ENCODE measurements around the gene VGLL3.

The VGLL3 gene

DNA sequence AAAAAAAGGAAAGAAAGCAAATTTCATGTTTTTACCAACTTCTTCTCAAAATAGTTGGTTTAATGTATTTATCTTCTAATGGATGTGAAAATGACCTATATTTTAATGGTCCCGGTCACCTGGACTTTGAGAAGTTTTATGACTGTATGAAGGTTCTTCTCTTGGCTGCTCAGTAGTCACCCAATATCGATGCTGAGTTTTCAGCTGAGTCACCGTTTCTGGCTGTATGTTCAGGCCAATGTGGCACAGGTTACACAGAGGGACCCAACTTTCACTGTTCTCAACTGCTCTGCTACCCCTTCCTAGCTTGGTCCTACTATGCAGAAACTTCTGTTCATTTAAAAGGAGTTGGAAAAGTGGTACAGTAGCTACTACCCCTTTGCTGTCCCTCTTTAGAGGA is 25.8 kb downstream of the VGLL3 start:
- H3K36me3 ChIP-seq (ENCODE audit: control insufficient read depth, insufficient read depth, low read length): peaks cover 3% of the 10 kb centered on the region
- no peaks in the 10 kb centered on the region for H3K4me1 ChIP-seq (ENCODE audit: control insufficient read depth, insufficient read depth, low read length)
- H3K9ac ChIP-seq (ENCODE audit: low read length): no peak overlapping the region
- H3K27ac ChIP-seq (ENCODE audit: low read depth, low read length): no peak overlapping the region
- H3K27me3 ChIP-seq (ENCODE audit: control insufficient read depth, insufficient read depth, low read length): no peaks in the 10 kb centered on the region
- H3K4me3 ChIP-seq (ENCODE audit: low read length): no peak overlapping the region

DNA sequence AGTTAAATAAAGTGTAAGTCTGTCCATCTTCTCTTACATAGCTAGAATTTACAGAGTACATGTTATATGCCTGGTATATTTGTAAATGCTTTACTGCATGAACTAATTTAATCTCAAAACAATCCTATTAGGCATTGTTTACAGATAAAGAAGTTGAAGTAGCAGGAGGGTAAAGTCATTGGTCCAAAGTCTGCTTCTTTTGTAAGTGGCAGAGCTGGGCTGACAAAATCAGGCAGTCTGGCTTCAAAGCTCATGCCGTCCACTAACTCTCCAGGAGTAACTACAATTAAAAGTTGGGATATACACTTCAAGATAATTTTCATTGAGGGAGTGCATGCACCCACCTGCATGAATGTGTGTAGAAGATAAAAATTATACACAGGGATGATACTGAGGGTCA is 27.3 kb downstream of the VGLL3 start:
- peaks cover 2% of the 10 kb centered on the region for H3K36me3 ChIP-seq (ENCODE audit: control insufficient read depth, insufficient read depth, low read length)
- H3K4me1 ChIP-seq (ENCODE audit: control insufficient read depth, insufficient read depth, low read length): peaks cover under 1% of the 10 kb centered on the region
- H3K9ac ChIP-seq (ENCODE audit: low read length): no peak overlapping the region
- no peaks in the 10 kb centered on the region for H3K27me3 ChIP-seq (ENCODE audit: control insufficient read depth, insufficient read depth, low read length)
- H3K4me3 ChIP-seq (ENCODE audit: low read length): no peak overlapping the region
- H3K27ac ChIP-seq (ENCODE audit: low read depth, low read length): no peak overlapping the region

DNA sequence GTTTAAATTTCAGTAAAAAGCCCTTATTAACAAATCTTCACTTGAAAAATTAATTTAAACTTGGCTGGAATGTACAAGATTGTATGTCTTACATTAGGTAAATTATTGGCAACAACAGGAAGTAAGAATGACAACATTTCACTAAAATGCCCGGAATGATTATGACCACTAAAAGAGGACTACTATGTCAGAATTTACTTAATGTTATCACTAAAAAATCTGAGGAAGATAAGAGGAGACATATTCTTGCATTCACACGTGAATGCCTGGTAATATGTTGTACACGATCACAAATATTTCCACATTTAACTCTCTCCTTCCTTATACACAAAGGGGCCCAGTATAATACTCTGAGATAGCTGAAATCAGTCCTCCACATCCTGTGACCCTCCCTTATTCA is 29.7 kb downstream of the VGLL3 start:
- Histone ChIP-seq H3K4me3 (ENCODE audit: low read length) (no peak overlapping the region), H3K27ac (ENCODE audit: low read depth, low read length) (no peak overlapping the region), H3K4me1 (ENCODE audit: control insufficient read depth, insufficient read depth, low read length) (peaks cover 3% of the 10 kb centered on the region), H3K9ac (ENCODE audit: low read length) (no peak overlapping the region), H3K27me3 (ENCODE audit: control insufficient read depth, insufficient read depth, low read length) (no peaks in the 10 kb centered on the region), H3K36me3 (ENCODE audit: control insufficient read depth, insufficient read depth, low read length) (no peaks in the 10 kb centered on the region)

DNA sequence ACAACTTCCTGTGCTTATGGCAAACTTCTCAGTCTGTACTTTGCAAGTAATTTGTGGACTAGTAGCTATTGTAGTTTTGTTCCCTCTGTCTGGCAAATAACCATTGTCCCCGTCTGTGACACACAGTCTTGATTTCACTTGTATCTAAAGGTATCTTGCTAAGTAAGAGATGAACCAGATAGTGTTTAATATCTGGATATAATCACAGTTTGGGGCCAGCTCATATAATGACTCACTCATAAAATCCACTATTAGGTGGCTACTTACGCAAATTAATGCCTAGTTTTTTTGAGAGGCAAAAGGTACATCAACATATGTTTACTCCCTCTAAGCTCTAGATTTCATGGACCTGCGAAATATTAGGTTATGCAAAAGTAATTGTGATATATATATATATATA is 30.4 kb downstream of the VGLL3 start:
- Histone ChIP-seq H3K36me3 (ENCODE audit: control insufficient read depth, insufficient read depth, low read length) (no peaks in the 10 kb centered on the region), H3K27ac (ENCODE audit: low read depth, low read length) (no peak overlapping the region), H3K4me3 (ENCODE audit: low read length) (no peak overlapping the region), H3K27me3 (ENCODE audit: control insufficient read depth, insufficient read depth, low read length) (no peaks in the 10 kb centered on the region), H3K9ac (ENCODE audit: low read length) (no peak overlapping the region), H3K4me1 (ENCODE audit: control insufficient read depth, insufficient read depth, low read length) (peaks cover 3% of the 10 kb centered on the region)

DNA sequence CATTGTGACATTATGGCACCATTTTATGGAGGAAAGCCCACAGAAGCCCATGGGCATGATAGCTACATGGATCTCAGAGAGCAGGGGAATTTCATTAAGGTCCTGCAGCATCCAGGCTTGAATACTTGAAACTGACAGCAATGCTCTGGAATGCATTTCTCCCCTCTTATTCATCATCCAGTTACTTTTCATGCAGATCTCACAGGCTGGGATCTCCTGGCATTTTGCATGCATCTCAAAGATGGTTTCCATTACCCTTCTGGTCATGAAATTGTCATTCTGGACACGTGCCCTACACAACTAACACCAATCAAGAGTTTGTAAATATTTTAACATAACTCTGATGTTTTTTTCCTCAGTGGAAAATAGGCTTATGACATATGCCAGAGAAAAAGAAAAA is 32.4 kb downstream of the VGLL3 start:
- Histone ChIP-seq H3K36me3 (ENCODE audit: control insufficient read depth, insufficient read depth, low read length) (no peaks in the 10 kb centered on the region), H3K4me1 (ENCODE audit: control insufficient read depth, insufficient read depth, low read length) (peaks cover 3% of the 10 kb centered on the region), H3K27ac (ENCODE audit: low read depth, low read length) (no peak overlapping the region), H3K4me3 (ENCODE audit: low read length) (no peak overlapping the region), H3K27me3 (ENCODE audit: control insufficient read depth, insufficient read depth, low read length) (no peaks in the 10 kb centered on the region), H3K9ac (ENCODE audit: low read length) (no peak overlapping the region)

DNA sequence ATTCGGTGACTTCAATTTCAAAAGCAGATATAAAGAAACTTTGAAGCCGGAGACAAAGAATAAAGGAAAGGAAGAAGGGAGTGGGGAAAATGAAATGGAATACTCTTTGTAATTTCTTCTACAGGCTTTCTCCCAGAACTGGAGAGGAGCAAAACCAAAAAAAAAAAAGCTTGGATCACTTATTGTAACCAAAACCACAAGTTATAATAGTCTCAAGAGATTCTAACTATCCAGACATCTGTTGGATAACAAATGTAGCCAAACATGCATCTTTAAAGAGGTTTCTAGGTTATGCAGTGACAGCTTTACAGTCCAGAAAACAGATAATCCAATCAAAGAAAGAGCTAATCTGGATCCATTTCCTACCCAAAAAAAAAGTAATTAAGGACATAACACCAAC is 36.2 kb downstream of the VGLL3 start:
- no peak overlapping the region for H3K9ac ChIP-seq (ENCODE audit: low read length)
- no peak overlapping the region for H3K27ac ChIP-seq (ENCODE audit: low read depth, low read length)
- no peaks in the 10 kb centered on the region for H3K36me3 ChIP-seq (ENCODE audit: control insufficient read depth, insufficient read depth, low read length)
- H3K27me3 ChIP-seq (ENCODE audit: control insufficient read depth, insufficient read depth, low read length): no peaks in the 10 kb centered on the region
- H3K4me1 ChIP-seq (ENCODE audit: control insufficient read depth, insufficient read depth, low read length): peaks cover 3% of the 10 kb centered on the region
- no peak overlapping the region for H3K4me3 ChIP-seq (ENCODE audit: low read length)

DNA sequence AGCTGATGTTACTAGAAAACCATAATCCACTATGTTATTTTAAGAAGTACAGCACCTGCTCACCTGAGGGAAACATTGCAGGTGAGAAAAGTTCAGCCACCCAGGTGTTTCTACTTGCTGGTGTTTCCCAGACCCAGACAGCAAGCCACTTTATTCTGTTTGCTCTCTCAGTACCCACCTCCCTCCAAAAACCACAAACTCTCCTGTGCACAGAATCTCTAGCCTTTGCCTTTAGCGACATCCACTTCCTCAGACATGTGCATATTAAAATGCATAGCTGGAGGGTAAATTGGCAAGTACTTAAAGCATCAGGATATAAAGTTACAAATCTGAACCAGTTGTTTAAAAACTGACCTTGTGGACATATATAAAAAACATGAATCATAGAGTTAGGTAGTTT is 36.7 kb downstream of the VGLL3 start:
- Histone ChIP-seq H3K4me1 (ENCODE audit: control insufficient read depth, insufficient read depth, low read length) (peaks cover 3% of the 10 kb centered on the region), H3K36me3 (ENCODE audit: control insufficient read depth, insufficient read depth, low read length) (no peaks in the 10 kb centered on the region), H3K27me3 (ENCODE audit: control insufficient read depth, insufficient read depth, low read length) (no peaks in the 10 kb centered on the region), H3K9ac (ENCODE audit: low read length) (no peak overlapping the region), H3K27ac (ENCODE audit: low read depth, low read length) (no peak overlapping the region), H3K4me3 (ENCODE audit: low read length) (no peak overlapping the region)

DNA sequence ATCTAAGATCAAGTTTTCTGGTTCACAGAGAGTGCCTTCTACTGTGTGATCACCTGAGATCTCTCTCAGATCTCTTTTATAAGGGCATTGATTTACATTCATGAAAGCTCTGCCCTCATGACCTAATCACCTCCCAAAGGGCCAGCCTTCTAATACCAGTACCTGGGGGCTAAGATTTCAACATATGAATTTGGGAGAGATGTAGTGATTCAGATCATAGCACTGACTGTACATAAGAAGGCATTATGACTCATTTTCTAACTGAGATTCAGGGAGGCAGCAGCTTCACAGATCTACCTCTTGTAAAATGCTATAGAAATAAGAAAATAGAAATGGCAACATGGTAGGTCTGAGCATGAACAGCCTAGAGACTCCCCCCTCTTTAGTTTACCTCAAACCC is 39.6 kb downstream of the VGLL3 start:
- Histone ChIP-seq H3K27ac (ENCODE audit: low read depth, low read length) (no peak overlapping the region), H3K4me3 (ENCODE audit: low read length) (no peak overlapping the region), H3K4me1 (ENCODE audit: control insufficient read depth, insufficient read depth, low read length) (no peaks in the 10 kb centered on the region), H3K9ac (ENCODE audit: low read length) (no peak overlapping the region), H3K36me3 (ENCODE audit: control insufficient read depth, insufficient read depth, low read length) (no peaks in the 10 kb centered on the region), H3K27me3 (ENCODE audit: control insufficient read depth, insufficient read depth, low read length) (no peaks in the 10 kb centered on the region)

DNA sequence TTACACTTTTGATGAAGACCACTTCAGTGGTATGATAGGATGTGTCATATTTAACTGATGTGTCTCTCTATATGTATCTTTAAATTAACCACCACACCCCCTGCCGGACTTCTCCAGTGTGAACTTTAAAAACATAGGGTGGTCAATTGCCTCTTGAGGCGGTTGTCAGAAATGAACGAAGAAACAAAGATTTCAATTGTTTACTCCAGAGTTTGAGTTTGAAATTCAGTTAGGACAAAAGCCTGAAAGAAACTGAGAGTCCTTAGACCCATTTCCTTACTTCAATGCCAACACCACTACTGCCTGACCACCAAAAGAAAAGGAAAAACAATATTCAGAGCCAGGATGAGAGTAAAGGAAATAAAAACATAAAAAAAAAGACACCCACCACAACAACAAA is 40.2 kb downstream of the VGLL3 start:
- Histone ChIP-seq H3K4me3 (ENCODE audit: low read length) (no peak overlapping the region), H3K27me3 (ENCODE audit: control insufficient read depth, insufficient read depth, low read length) (no peaks in the 10 kb centered on the region), H3K9ac (ENCODE audit: low read length) (no peak overlapping the region), H3K27ac (ENCODE audit: low read depth, low read length) (no peak overlapping the region), H3K4me1 (ENCODE audit: control insufficient read depth, insufficient read depth, low read length) (no peaks in the 10 kb centered on the region), H3K36me3 (ENCODE audit: control insufficient read depth, insufficient read depth, low read length) (no peaks in the 10 kb centered on the region)

DNA sequence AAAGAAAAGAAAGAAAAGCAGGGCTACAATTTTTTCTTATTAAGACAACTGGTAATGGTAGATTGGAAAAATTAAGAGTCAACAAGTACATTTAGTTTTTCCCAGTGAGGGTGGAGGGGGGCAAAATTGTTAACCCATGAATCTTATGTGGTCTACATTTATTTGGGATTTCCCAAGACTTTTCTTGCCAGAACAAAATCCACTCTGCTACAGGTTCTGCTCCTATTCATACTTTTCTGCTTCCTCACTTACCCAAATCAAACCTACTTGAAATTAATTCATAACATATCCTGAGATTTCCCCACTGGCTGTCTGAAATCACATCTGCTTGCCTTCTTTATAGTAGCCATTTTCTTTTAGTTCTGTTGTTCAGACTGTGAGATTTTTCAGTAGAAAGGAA is 41.1 kb downstream of the VGLL3 start:
- Histone ChIP-seq H3K27me3 (ENCODE audit: control insufficient read depth, insufficient read depth, low read length) (no peaks in the 10 kb centered on the region), H3K36me3 (ENCODE audit: control insufficient read depth, insufficient read depth, low read length) (no peaks in the 10 kb centered on the region), H3K27ac (ENCODE audit: low read depth, low read length) (no peak overlapping the region), H3K9ac (ENCODE audit: low read length) (no peak overlapping the region), H3K4me3 (ENCODE audit: low read length) (no peak overlapping the region), H3K4me1 (ENCODE audit: control insufficient read depth, insufficient read depth, low read length) (no peaks in the 10 kb centered on the region)

DNA sequence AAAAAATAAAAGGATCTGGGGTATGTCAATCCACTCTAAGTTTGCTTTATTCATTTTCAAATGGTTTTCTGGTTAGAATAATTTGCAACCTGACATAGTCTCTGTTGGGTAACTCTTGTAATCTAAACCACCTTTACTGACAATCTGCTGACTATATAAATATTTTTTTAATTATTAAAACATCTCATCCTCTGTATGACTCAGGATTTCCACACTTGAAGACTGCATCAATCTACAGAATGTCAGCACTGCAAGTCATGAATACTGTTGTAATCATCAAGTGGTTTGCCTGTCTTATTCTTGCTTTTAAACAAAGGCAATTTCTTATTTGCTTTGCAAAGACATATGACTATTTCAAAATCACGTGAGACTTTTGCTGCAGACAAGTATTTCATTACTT is 42.1 kb downstream of the VGLL3 start:
- Histone ChIP-seq H3K27ac (ENCODE audit: low read depth, low read length) (no peak overlapping the region), H3K36me3 (ENCODE audit: control insufficient read depth, insufficient read depth, low read length) (no peaks in the 10 kb centered on the region), H3K4me3 (ENCODE audit: low read length) (no peak overlapping the region), H3K27me3 (ENCODE audit: control insufficient read depth, insufficient read depth, low read length) (no peaks in the 10 kb centered on the region), H3K4me1 (ENCODE audit: control insufficient read depth, insufficient read depth, low read length) (no peaks in the 10 kb centered on the region), H3K9ac (ENCODE audit: low read length) (no peak overlapping the region)

DNA sequence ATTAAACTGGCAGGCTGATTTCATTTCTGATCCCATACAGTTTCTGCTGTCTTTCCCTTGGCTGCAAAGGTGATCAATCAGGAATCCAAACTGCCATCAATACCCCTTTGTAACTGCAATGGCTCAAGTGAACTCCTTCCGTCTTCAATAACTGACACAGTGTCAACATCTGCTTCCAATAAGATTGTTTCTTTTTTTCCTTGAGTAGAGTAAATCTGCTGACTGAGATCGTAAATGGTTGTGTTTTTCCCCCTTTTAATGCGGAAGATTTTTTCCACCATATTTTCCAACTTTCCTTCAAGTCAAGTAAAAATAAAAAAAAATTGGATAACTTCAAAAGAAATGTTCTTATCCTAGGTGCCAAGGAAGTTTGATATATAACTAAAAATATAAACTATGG is 48.7 kb downstream of the VGLL3 start:
- H3K9ac ChIP-seq (ENCODE audit: low read length): no peak overlapping the region
- H3K4me1 ChIP-seq (ENCODE audit: control insufficient read depth, insufficient read depth, low read length): peaks cover 3% of the 10 kb centered on the region
- no peak overlapping the region for H3K4me3 ChIP-seq (ENCODE audit: low read length)
- H3K27ac ChIP-seq (ENCODE audit: low read depth, low read length): no peak overlapping the region
- H3K27me3 ChIP-seq (ENCODE audit: control insufficient read depth, insufficient read depth, low read length): no peaks in the 10 kb centered on the region
- H3K36me3 ChIP-seq (ENCODE audit: control insufficient read depth, insufficient read depth, low read length): no peaks in the 10 kb centered on the region

DNA sequence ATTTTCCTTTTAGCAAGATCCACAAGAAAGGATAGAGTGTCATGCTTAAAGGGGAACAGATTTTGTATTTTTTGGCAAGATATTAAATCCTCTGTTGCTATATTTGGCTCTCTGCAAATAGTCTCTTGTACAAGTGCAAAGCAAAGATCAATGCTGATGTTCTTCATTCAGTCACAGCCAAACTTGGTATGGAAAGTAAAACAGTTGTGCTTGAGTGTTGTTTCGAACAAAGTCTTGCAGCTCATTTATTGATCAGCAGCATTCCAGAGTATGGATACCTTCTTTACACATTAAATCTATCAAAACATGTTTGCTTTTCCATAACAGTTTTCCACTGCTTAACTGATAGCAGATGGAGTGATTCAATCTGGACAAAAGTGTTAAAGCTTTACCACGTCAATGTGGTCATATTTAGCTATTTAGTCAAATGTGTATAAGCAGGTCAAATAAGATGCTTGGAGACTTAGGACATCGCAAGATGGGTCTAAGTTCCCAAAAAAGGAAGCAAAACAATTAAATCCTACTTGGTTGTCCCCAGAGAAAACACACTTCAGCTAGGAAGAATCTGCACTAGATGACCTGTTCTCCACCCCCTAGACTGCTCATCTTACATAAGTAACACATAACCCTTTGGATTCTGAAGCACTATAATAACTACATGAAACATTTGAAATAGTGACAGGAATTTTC is 52.4 kb downstream of the VGLL3 start:
- H3K27ac ChIP-seq (ENCODE audit: low read depth, low read length): no peak overlapping the region
- H3K9ac ChIP-seq (ENCODE audit: low read length): no peak overlapping the region
- H3K4me1 ChIP-seq (ENCODE audit: control insufficient read depth, insufficient read depth, low read length): peaks cover 6% of the 10 kb centered on the region
- H3K36me3 ChIP-seq (ENCODE audit: control insufficient read depth, insufficient read depth, low read length): no peaks in the 10 kb centered on the region
- no peaks in the 10 kb centered on the region for H3K27me3 ChIP-seq (ENCODE audit: control insufficient read depth, insufficient read depth, low read length)
- H3K4me3 ChIP-seq (ENCODE audit: low read length): no peak overlapping the region
